ENCODE results near the gene RIC8A.

DNA sequence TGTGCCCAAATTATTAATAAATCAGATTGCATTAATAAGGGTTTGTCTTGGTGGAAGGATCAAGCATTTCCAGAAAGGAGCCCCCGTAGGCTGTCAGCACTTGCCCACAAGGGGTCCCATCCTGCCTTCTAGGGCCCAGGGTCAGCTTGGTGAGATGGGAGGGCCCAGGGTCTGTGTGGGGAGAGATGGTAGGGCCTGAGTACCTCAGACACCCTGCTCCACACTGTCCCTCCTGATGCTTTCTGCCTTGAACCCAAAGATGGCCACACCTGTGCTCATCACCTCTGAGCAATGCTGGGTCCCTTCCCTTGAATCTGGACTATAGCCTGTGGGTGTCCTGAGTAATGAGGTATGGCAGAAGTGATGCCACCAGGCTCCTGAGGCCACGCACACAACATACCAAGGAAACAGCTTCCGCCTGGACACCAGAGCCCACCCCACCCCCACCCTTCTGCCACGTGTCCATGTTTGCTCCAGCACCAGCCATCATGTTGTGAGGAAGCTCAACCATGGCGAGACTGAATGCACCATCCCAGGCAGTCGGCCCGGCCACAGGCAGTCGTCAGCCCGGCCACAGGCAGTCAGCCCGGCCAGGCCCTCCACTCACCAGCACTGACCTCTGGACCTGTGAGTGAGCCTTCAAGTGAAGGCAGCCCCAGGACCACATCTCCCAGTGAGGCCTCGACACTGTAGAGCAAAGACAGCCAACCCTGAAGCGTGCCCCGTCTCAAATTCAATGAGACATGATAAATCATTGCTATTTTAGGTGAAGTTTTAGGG lies 7.1 kb upstream of the RIC8A start:
- TF ChIP-seq, protein P1, sequence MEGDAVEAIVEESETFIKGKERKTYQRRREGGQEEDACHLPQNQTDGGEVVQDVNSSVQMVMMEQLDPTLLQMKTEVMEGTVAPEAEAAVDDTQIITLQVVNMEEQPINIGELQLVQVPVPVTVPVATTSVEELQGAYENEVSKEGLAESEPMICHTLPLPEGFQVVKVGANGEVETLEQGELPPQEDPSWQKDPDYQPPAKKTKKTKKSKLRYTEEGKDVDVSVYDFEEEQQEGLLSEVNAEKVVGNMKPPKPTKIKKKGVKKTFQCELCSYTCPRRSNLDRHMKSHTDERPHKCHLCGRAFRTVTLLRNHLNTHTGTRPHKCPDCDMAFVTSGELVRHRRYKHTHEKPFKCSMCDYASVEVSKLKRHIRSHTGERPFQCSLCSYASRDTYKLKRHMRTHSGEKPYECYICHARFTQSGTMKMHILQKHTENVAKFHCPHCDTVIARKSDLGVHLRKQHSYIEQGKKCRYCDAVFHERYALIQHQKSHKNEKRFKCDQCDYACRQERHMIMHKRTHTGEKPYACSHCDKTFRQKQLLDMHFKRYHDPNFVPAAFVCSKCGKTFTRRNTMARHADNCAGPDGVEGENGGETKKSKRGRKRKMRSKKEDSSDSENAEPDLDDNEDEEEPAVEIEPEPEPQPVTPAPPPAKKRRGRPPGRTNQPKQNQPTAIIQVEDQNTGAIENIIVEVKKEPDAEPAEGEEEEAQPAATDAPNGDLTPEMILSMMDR (IDR thresholded peaks at IDR 0.05; ENCODE audit: low read length): no peak
- TF ChIP-seq EZH2 (IDR thresholded peaks at IDR 0.05; ENCODE audit: borderline replicate concordance, low read length): no peak

Data from OCI-LY1 (cell line).